Fibroblast of the aortic adventitia (primary cell): ENCODE data around the gene GRIK2. TPM values are rescaled to one million over a fixed set of nuclear protein-coding genes. Genes with fewer than 3 reads are reported as not detected.
A peak's percentile ranks its signal among the peaks of the same experiment; 100 is the strongest.

Experiments
- DNase-seq: peaks from one replicate; pipeline ENCODE4 v3.0.0-alpha.2; 2010; ENCODE audit warnings: low read depth
- H3K4me3 ChIP-seq: 2 replicates; pipeline ENCODE4 v1.5.1; 2011; ENCODE audit warnings: low read depth, mild to moderate bottlenecking, control low read depth, low read length, moderate library complexity
- CTCF ChIP-seq: IDR thresholded peaks from 2 replicates; pipeline ENCODE4 v1.5.1; 2011; ENCODE audit warnings: mild to moderate bottlenecking, low read length, control low read depth, inconsistent platforms; ENCODE audit not compliant: insufficient read depth
- total RNA-seq: library from RNA; depleted of rRNA; stranded (reverse); fragments of >200 nt; gene quantifications from 2 replicates; pipeline ENCODE4 v1.2.3, GENCODE V29; 2012; ENCODE audit warnings: low replicate concordance

The GRIK2 gene
- total RNA-seq, 1 donor, result 8.9 TPM

GRCh38 chr6:101830501-101831031 is 437.1 kb downstream of the GRIK2 start:
- TF ChIP-seq CTCF, result no peak
- H3K4me3 ChIP-seq, result no peak overlapping the region
- DNase-seq, result peak; percentile 35

- no peak for DNase-seq
- H3K4me3 ChIP-seq, result no peak overlapping the region
- no peak for TF ChIP-seq CTCF
These were observed 438.9 kb downstream of the GRIK2 start for GRCh38 chr6:101832371-101832770.

GRCh38 chr6:101840100-101840499 is 446.6 kb downstream of the GRIK2 start:
- TF ChIP-seq CTCF, result no peak
- H3K4me3 ChIP-seq, result no peak overlapping the region

GRCh38 chr6:101845172-101845571 is 451.7 kb downstream of the GRIK2 start:
- TF ChIP-seq CTCF, result no peak

More at GRCh38 chr6:101840100-101840499, 446.6 kb downstream of the GRIK2 start:
- DNase-seq, result no peak

GRCh38 chr6:101845621-101846020 is 452.1 kb downstream of the GRIK2 start:
- DNase-seq, result no peak
- no peak for TF ChIP-seq CTCF
- H3K4me3 ChIP-seq, result no peak overlapping the region

More at GRCh38 chr6:101845172-101845571, 451.7 kb downstream of the GRIK2 start:
- H3K4me3 ChIP-seq, result no peak overlapping the region
- no peak for DNase-seq

GRCh38 chr6:101847690-101848089 is 454.2 kb downstream of the GRIK2 start:
- no peak for DNase-seq
- TF ChIP-seq CTCF, result no peak
- no peak overlapping the region for H3K4me3 ChIP-seq

- no peak overlapping the region for H3K4me3 ChIP-seq
- TF ChIP-seq CTCF, result no peak
- DNase-seq, result peak; percentile 79
These were observed 458.4 kb downstream of the GRIK2 start for GRCh38 chr6:101851911-101852310.
